Measurements from ENCODE around the gene APRT. TPM values are rescaled to one million over a fixed set of nuclear protein-coding genes. Genes with fewer than 3 reads are reported as not detected.
"Not testable (repeated sequence)": the region's sequence is repeated elsewhere in the genome, so short reads cannot be mapped to it uniquely, and the experiment has no call there.

Gene APRT
- total RNA-seq, 2 donors from 2014 or later, result 63.8 to 64.2 TPM

GRCh38 chr16:88798772-88799455 is 12.8 kb downstream of the APRT start:
- intact Hi-C loops (cut with DNase I), result no loop called here
- ATAC-seq (no peak), DNase-seq (no peak)

GRCh38 chr16:88798073-88798472 is 13.7 kb downstream of the APRT start:
- intact Hi-C loops (cut with DNase I), result no loop called here
- DNase-seq (no peak), ATAC-seq (no peak)

GRCh38 chr16:88796278-88796677 is 15.4 kb downstream of the APRT start:
- DNase-seq, result no peak
- ATAC-seq, result no peak
- intact Hi-C loops (cut with DNase I), result no loop called here

GRCh38 chr16:88793251-88793954 is 18.3 kb downstream of the APRT start:
- intact Hi-C loops (cut with DNase I), result no loop called here
- ATAC-seq (no peak), DNase-seq (no peak)

GRCh38 chr16:88792668-88793250 is 19.0 kb downstream of the APRT start:
- intact Hi-C loops (cut with DNase I), result no loop called here
- DNase-seq (no peak), ATAC-seq (no peak)

GRCh38 chr16:88792078-88792550 is 19.6 kb downstream of the APRT start:
- intact Hi-C loops (cut with DNase I), result no loop called here
- DNase-seq, result no peak
- no peak for ATAC-seq

- DNase-seq, result peak; percentile 53
- peak; percentile 47 to 75 for ATAC-seq
- intact Hi-C loops (cut with DNase I), result no loop called here
Measured at GRCh38 chr16:88790312-88791211, 21.2 kb downstream of the APRT start.

GRCh38 chr16:88789594-88789993 is 22.1 kb downstream of the APRT start:
- ATAC-seq, result no peak
- intact Hi-C loops (cut with DNase I), result loop anchor here in 1 of 2 donors (5.0 kb wide), 1 partner anchor 47 kb away; no protein-coding TSS in a partner anchor
- DNase-seq, result no peak

- intact Hi-C loops (cut with DNase I), result loop anchor here in 1 of 2 donors (5.0 kb wide), 1 partner anchor 46 kb away; no protein-coding TSS in a partner anchor
- ATAC-seq, DNase-seq: not testable (repeated sequence)
Measured at GRCh38 chr16:88788749-88789148, 23.0 kb downstream of the APRT start.

GRCh38 chr16:88787579-88788314 is 24.0 kb downstream of the APRT start:
- intact Hi-C loops (cut with DNase I), result loop anchor here in 1 of 2 donors (5.0 kb wide), 1 partner anchor 45 kb away; no protein-coding TSS in a partner anchor
- no peak for ATAC-seq
- DNase-seq, result no peak

GRCh38 chr16:88785106-88785924 is 26.4 kb downstream of the APRT start, which contains the start of gene PIEZO1:
PIEZO1 (minus strand) TSS chr16:88785220; CDS start chr16:88784964, 256 bp downstream.
- DNase-seq (peak; percentile 83), ATAC-seq (peak; percentile 73 to 74)
- intact Hi-C loops (cut with DNase I), result loop anchor here in 1 of 2 donors (5.0 kb wide), 1 partner anchor 43 kb away; no protein-coding TSS in a partner anchor

GRCh38 chr16:88784856-88785105 is 26.9 kb downstream of the APRT start:
- intact Hi-C loops (cut with DNase I), result loop anchor here (5.0 kb wide), 1 partner anchor 42 kb away; no protein-coding TSS in a partner anchor
- no peak for DNase-seq
- peak; percentile 46 to 48 for ATAC-seq

- DNase-seq (peak; percentile 86), ATAC-seq (peak; percentile 64 to 75)
- intact Hi-C loops (cut with DNase I), result loop anchor here in 1 of 2 donors (5.0 kb wide), 1 partner anchor 42 kb away; no protein-coding TSS in a partner anchor
Measured at GRCh38 chr16:88784074-88784855, 27.5 kb downstream of the APRT start.

- intact Hi-C loops (cut with DNase I), result loop anchor here in 1 of 2 donors (5.0 kb wide), 1 partner anchor 41 kb away; no protein-coding TSS in a partner anchor
- DNase-seq (peak; percentile 64), ATAC-seq (peak; percentile 13 to 33)
Measured at GRCh38 chr16:88783391-88784073, 28.2 kb downstream of the APRT start.

- ATAC-seq (peak in 1 of 2 donors; percentile 30), DNase-seq (peak; percentile 33)
- intact Hi-C loops (cut with DNase I), result loop anchor here in 1 of 2 donors (5.0 kb wide), 1 partner anchor 40 kb away; no protein-coding TSS in a partner anchor
Measured at GRCh38 chr16:88782454-88783390, 29.0 kb downstream of the APRT start.
